Measurements from ENCODE around the gene TTC17. TPM values are rescaled to one million over a fixed set of nuclear protein-coding genes. Genes with fewer than 3 reads are reported as not detected.
"Not testable (repeated sequence)": the region's sequence is repeated elsewhere in the genome, so short reads cannot be mapped to it uniquely, and the experiment has no call there.

The TTC17 gene
- total RNA-seq, 1 experiment from 2014 or later: 29.1 TPM

GRCh38 chr11:43447151-43447550 lies 88.4 kb downstream of the TTC17 start:
- no peak for DNase-seq (ENCODE audit: low read depth)

- DNase-seq (ENCODE audit: low read depth): no peak
Observed at GRCh38 chr11:43458486-43458885, 99.8 kb downstream of the TTC17 start.

GRCh38 chr11:43459246-43459645 lies 100.5 kb downstream of the TTC17 start:
- no peak for DNase-seq (ENCODE audit: low read depth)

- no peak for DNase-seq (ENCODE audit: low read depth)
Observed at GRCh38 chr11:43462359-43462758, 103.6 kb downstream of the TTC17 start.

GRCh38 chr11:43467958-43468357 lies 109.2 kb downstream of the TTC17 start:
- DNase-seq (ENCODE audit: low read depth): no peak

- not testable (repeated sequence) for DNase-seq (ENCODE audit: low read depth)
Observed at GRCh38 chr11:43477491-43477890, 118.8 kb downstream of the TTC17 start.

- DNase-seq (ENCODE audit: low read depth): peak; percentile 24
Observed at GRCh38 chr11:43486141-43486540, 127.4 kb downstream of the TTC17 start.

- DNase-seq (ENCODE audit: low read depth): no peak
Observed at GRCh38 chr11:43489869-43490465, 131.2 kb downstream of the TTC17 start.

- DNase-seq (ENCODE audit: low read depth): no peak
Observed at GRCh38 chr11:43492701-43493100, 134.0 kb downstream of the TTC17 start.

GRCh38 chr11:43493431-43493830 lies 134.7 kb downstream of the TTC17 start:
- no peak for DNase-seq (ENCODE audit: low read depth)

- DNase-seq (ENCODE audit: low read depth): no peak
Observed at GRCh38 chr11:43497144-43497543, 138.4 kb downstream of the TTC17 start.

- no peak for DNase-seq (ENCODE audit: low read depth)
Observed at GRCh38 chr11:43498561-43498960, 139.8 kb downstream of the TTC17 start.

GRCh38 chr11:43503417-43503816 lies 144.7 kb downstream of the TTC17 start:
- no peak for DNase-seq (ENCODE audit: low read depth)

GRCh38 chr11:43504316-43504950 lies 145.7 kb downstream of the TTC17 start:
- no peak for DNase-seq (ENCODE audit: low read depth)

- no peak for DNase-seq (ENCODE audit: low read depth)
Observed at GRCh38 chr11:43505171-43505570, 146.5 kb downstream of the TTC17 start.

GRCh38 chr11:43507171-43507570 lies 148.5 kb downstream of the TTC17 start:
- DNase-seq (ENCODE audit: low read depth): no peak

- peak; percentile 69 for DNase-seq (ENCODE audit: low read depth)
Observed at GRCh38 chr11:43508511-43508918, 149.8 kb downstream of the TTC17 start.

- DNase-seq (ENCODE audit: low read depth): no peak
Observed at GRCh38 chr11:43511959-43512358, 153.2 kb downstream of the TTC17 start.

- no peak for DNase-seq (ENCODE audit: low read depth)
Observed at GRCh38 chr11:43515090-43515489, 156.4 kb downstream of the TTC17 start.

- DNase-seq (ENCODE audit: low read depth): no peak
Observed at GRCh38 chr11:43516316-43516850, 157.7 kb downstream of the TTC17 start.

- DNase-seq (ENCODE audit: low read depth): no peak
Observed at GRCh38 chr11:43517518-43517917, 158.8 kb downstream of the TTC17 start.

- DNase-seq (ENCODE audit: low read depth): no peak
Observed at GRCh38 chr11:43518408-43519160, 159.9 kb downstream of the TTC17 start.

- no peak for DNase-seq (ENCODE audit: low read depth)
Observed at GRCh38 chr11:43521471-43521870, 162.8 kb downstream of the TTC17 start.
